ENCODE data around the gene CHN2.

CHN2 gene

GRCh38 chr7:29381206-29382094 lies 186.9 kb downstream of the CHN2 start:
- TF ChIP-seq REST (IDR thresholded peaks at IDR 0.05; ENCODE audit: insufficient read depth in 1 of 2, low read depth in 2 of 2, low read length in 2 of 2) (no peak), TAF1 (IDR thresholded peaks at IDR 0.05; ENCODE audit: borderline replicate concordance, insufficient read depth, low read length) (no peak), POLR2AphosphoS5 (IDR thresholded peaks at IDR 0.05; ENCODE audit: low read depth, low read length) (no peak), SIN3A (IDR thresholded peaks at IDR 0.05; ENCODE audit: borderline replicate concordance, insufficient read depth, low read length) (no peak), FOXP2 (optimal IDR thresholded peaks at IDR 0.05; ENCODE audit: borderline replicate concordance, extremely low read depth, extremely low read length, insufficient read depth) (no peak)

- TF ChIP-seq TAF1 (IDR thresholded peaks at IDR 0.05; ENCODE audit: borderline replicate concordance, insufficient read depth, low read length) (no peak), FOXP2 (optimal IDR thresholded peaks at IDR 0.05; ENCODE audit: borderline replicate concordance, extremely low read depth, extremely low read length, insufficient read depth) (no peak), SIN3A (IDR thresholded peaks at IDR 0.05; ENCODE audit: borderline replicate concordance, insufficient read depth, low read length) (no peak), REST (IDR thresholded peaks at IDR 0.05; ENCODE audit: insufficient read depth in 1 of 2, low read depth in 2 of 2, low read length in 2 of 2) (no peak), POLR2AphosphoS5 (IDR thresholded peaks at IDR 0.05; ENCODE audit: low read depth, low read length) (no peak)
Measured at GRCh38 chr7:29384277-29384676, 189.7 kb downstream of the CHN2 start.

- TF ChIP-seq SIN3A (IDR thresholded peaks at IDR 0.05; ENCODE audit: borderline replicate concordance, insufficient read depth, low read length) (no peak), REST (IDR thresholded peaks at IDR 0.05; ENCODE audit: insufficient read depth in 1 of 2, low read depth in 2 of 2, low read length in 2 of 2) (no peak), POLR2AphosphoS5 (IDR thresholded peaks at IDR 0.05; ENCODE audit: low read depth, low read length) (no peak), FOXP2 (optimal IDR thresholded peaks at IDR 0.05; ENCODE audit: borderline replicate concordance, extremely low read depth, extremely low read length, insufficient read depth) (no peak), TAF1 (IDR thresholded peaks at IDR 0.05; ENCODE audit: borderline replicate concordance, insufficient read depth, low read length) (no peak)
Measured at GRCh38 chr7:29385214-29385814, 190.7 kb downstream of the CHN2 start.

GRCh38 chr7:29386196-29386765 lies 191.7 kb downstream of the CHN2 start:
- TF ChIP-seq TAF1 (IDR thresholded peaks at IDR 0.05; ENCODE audit: borderline replicate concordance, insufficient read depth, low read length) = no peak
- no peak for TF ChIP-seq SIN3A (IDR thresholded peaks at IDR 0.05; ENCODE audit: borderline replicate concordance, insufficient read depth, low read length)
- TF ChIP-seq FOXP2 (optimal IDR thresholded peaks at IDR 0.05; ENCODE audit: borderline replicate concordance, extremely low read depth, extremely low read length, insufficient read depth) = no peak
- no peak for TF ChIP-seq REST (IDR thresholded peaks at IDR 0.05; ENCODE audit: insufficient read depth in 1 of 2, low read depth in 2 of 2, low read length in 2 of 2)
- no peak for TF ChIP-seq POLR2AphosphoS5 (IDR thresholded peaks at IDR 0.05; ENCODE audit: low read depth, low read length)

Measured in PFSK-1 (cell line).